ENCODE data around the gene E2F1.
A peak's percentile ranks its signal among the peaks of the same experiment; 100 is the strongest.

The E2F1 gene

GRCh38 chr20:33686100-33686983 lies at the start of gene E2F1:
Gene E2F1, minus strand, starts transcription at chr20:33686385. Its CDS starts 121 bp downstream, at chr20:33686264.
- peak; percentile 94 for DNase-seq (ENCODE audit: low spot score)

GRCh38 chr20:33733654-33734576 lies 47.7 kb upstream of the E2F1 start:
- DNase-seq (ENCODE audit: low spot score): peak; percentile 90

DNA sequence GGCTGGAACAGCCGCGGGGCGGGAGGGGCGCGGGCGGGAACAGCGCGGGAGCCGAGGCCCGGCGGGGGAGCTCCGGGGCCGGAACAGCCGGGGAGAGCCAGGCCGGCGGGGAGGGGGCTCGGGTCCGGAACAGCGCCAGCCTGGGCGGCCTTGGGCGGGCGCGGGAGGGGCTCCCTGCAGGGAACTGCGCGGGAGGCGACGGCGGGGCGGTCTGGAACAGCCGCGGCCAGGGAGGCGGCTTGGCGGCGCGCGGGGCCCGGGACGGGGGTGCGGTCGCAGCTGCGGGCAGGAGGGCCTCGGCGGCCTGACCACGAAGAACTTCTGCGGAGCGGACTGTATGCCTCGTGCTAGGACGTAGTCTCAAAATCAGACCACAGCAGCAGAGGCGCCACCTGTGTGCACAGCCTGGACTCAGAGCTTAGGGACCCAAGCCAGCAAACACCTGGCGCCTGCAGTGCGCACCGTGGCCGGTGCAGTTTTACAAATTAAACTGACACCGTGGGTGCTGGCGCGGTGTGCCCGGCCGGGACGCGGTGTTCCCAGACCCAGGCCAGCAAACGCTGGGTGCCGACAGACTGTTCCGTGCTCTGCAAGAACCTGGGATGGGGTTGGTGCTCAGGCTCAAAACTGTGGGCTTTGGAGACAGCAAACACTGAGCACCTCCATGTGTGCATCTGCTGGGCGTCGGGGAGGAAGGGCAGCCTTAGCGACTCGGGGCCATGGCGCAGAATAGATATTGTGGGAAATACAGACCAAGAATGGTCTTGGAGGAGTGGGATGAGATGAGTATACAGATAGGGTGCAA lies 46.2 kb upstream of the E2F1 start:
- no peak for DNase-seq (ENCODE audit: low spot score)

DNA sequence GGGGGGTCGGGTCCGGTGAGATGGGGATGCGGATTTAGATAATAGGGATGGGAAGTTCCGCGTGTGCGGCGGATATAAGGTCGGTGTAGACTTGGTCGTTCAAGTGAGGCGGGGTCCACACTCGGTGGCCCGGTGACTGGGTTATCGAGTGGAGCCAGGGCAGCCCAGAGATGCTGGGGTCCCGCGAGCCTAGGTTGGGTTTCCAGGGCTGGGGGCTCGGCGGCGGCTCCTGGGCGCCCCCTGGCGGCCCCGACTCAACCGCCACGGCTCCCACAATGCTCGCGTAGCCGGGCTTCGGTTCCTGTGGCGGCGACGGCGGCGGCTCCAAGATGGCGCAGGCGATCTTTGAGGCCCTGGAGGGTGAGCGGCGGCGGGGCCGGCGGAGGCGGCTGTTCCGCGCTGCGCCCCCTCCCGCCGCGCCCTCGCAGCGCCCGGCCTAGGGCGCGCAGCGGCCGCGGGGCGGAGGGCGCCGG lies 45.5 kb upstream of the E2F1 start, which contains the start of gene ZNF341:
Gene ZNF341 (plus strand): TSS at position 304 of the 473 bp plus-strand sequence. CDS start 26 bp downstream, at position 330.
- DNase-seq (ENCODE audit: low spot score): peak; percentile 89

GRCh38 chr20:33730946-33731692 lies 44.9 kb upstream of the E2F1 start:
- DNase-seq (ENCODE audit: low spot score): no peak

DNA sequence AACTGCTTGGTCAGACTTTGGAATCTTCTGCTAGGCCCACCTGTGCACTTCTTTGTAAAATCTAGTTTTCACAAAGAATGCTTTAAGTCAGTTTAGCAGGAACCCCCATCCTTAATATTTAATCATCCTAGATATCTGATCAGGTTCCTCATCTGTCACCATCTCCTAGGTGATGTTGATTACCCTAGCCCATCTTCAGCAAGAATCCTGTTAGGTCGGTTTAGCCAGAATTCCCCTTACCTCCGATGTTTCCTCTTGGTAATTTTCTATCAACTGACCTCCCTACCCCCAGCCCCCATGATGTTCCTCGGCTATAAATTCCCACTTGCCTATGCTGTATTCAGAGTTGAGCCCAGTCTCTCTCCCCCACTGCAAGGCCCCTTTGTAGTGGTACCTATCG lies 42.9 kb upstream of the E2F1 start:
- DNase-seq (ENCODE audit: low spot score): no peak

- no peak for DNase-seq (ENCODE audit: low spot score)
Observed at GRCh38 chr20:33728463-33728862, 42.3 kb upstream of the E2F1 start.

DNA sequence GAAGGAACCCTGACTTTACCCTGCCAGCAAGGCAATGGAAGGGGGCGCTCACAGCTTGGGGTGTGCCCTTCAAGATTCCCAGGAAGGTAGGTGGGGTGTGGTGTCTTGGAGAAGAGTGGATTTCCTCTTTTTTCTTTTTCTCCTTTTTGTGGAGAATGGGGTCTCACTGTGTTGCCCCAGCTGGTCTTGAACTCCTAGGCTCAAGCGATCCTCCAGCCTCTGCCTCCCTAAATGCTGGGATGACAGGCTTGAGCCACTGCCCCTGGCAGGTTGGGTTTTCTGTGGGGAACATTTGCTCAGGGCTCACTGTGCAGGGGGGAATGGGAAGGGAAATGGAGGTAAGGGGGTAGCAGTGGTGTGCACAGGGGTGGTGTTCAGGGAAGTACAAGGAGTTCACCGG lies 41.6 kb upstream of the E2F1 start:
- DNase-seq (ENCODE audit: low spot score): no peak

DNA sequence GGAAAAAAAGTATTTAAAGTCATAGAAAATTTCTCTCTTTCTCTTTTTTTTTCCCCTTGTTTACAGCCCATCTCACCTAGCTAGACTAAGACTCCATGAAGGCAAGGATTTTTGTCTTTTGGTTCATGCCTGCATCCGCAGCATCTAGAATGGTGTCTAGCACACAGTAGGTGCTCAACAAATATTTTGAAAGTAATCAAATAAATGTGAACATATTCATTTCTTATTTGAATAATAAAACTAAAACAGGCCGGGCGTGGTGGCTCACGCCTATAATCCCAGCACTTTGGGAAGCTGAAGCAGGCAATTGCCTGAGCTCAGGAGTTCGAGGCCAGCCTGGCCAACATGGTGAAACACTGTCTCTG lies 40.9 kb upstream of the E2F1 start:
- no peak for DNase-seq (ENCODE audit: low spot score)

- no peak for DNase-seq (ENCODE audit: low spot score)
Observed at GRCh38 chr20:33725607-33726264, 39.6 kb upstream of the E2F1 start.

- DNase-seq (ENCODE audit: low spot score): no peak
Observed at GRCh38 chr20:33724439-33725094, 38.4 kb upstream of the E2F1 start.

- no peak for DNase-seq (ENCODE audit: low spot score)
Observed at GRCh38 chr20:33721391-33722140, 35.4 kb upstream of the E2F1 start.

- peak; percentile 95 for DNase-seq (ENCODE audit: low spot score)
Observed at GRCh38 chr20:33719989-33720709, 34.0 kb upstream of the E2F1 start, which contains the start of gene PXMP4. Gene PXMP4, minus strand, starts transcription at chr20:33720310. Its CDS starts 103 bp downstream, at chr20:33720207.

- DNase-seq (ENCODE audit: low spot score): peak; percentile 6
Observed at GRCh38 chr20:33719277-33719988, 33.2 kb upstream of the E2F1 start.

GRCh38 chr20:33716498-33716897 lies 30.3 kb upstream of the E2F1 start:
- no peak for DNase-seq (ENCODE audit: low spot score)

DNA sequence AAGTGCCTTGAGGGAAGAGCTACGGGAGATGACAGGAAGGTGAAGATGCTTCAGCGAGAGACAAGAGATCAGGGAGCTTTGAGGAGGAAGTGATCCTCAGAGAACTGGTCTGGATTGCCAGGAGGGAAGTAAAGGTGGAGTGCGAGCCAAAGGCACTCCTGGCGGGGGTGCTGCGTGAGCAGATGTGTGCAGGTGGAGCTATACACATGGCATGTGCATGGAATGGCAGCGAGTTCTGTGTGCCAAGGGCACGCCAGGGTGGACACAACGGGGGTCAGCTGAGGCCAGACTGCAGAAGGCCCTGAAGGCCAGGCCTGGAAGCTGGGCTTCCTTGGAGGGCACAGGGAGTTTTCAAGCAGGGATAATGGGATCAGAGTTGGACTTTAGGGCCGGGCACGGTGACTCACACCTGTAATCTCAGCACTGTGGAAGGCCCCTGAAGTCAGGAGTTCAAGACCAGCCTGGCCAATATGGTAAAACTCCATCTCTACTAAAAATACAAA lies 27.7 kb upstream of the E2F1 start:
- no peak for DNase-seq (ENCODE audit: low spot score)

GRCh38 chr20:33711446-33711738 lies 25.2 kb upstream of the E2F1 start:
- no peak for DNase-seq (ENCODE audit: low spot score)

Measured in kidney tubule cell (primary cell).